HG02588 (cell line): Measurements from ENCODE around the gene CFAP410.
"Not testable (repeated sequence)": the region's sequence is repeated elsewhere in the genome, so short reads cannot be mapped to it uniquely, and the experiment has no call there.

Source experiments
- ATAC-seq: cut with Tn5 transposase; IDR thresholded peaks from one replicate; pipeline ENCODE4 v1.9.1; 2021; ENCODE audit warnings: mild to moderate bottlenecking, moderate library complexity; ENCODE audit not compliant: unreplicated experiment

Gene CFAP410

DNA sequence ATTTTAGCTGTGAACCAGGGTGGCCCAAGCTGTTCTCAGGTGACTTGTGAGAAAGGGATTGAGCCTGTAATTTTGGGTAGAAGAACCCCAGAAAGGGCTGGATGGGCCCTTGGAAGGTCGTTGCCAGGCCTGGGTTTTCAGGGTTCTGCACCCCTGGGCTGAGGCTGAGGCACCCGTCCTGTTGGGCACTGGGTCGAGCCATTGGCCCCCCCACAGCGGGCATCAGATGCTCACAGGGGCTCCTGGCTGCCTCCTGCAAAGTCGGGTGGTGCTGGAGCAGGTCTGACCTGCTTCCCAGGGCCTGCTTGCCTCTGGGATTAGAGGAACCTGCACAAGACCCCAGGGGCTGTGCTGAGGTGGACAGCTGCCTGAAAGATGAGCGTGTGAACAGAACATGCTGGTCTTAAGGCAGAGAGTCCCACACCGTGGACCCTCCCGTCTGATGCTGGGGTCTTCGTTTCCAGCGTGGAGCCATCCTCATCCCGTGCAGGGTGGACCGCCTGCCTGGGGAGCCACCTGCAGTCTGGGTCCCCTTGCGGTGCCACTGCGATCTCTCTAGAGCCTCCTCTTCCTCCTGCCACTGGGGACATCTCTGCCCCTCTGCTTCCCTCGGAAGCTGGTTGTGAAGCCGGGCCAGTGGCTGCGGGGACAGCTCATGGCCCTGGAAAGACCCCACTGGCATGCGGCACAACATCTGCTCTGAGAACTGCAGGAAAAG is 12.5 kb upstream of the CFAP410 start:
- ATAC-seq = no peak

DNA sequence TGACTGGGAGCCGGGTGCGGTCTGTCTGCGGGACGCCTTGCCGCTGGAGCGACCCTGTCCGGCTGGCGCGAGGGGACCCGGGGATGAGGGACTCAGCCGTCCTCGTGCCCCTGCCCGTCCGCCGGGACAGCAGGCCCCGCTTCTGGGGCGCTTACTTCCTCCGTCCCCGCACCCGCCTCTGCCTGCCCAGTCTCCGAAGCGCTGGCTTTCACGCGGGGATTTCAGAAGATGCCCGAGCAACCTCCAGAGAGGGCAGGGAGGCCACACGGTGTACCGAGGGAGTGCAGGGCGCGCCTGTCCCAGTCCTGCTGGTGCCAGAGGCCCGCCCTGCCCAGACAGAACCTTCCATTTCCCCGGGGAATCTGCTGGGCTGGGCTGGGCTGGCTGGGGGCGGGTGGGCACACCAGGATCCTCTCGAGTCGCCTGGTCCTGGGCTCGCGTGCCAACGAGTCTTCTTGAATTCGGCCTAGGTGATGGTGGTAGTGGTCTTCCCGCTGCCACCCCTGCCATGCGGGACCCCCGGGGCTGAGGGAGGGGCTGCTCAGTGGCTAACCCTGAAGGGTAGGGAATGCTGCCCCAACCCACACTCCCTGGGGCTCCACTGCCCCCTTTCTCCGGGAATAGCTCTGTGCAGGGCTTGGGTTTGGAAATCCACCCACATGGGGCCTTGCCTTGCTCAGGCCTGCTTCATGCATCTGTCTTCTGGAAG is 11.7 kb upstream of the CFAP410 start:
- no peak for ATAC-seq

DNA sequence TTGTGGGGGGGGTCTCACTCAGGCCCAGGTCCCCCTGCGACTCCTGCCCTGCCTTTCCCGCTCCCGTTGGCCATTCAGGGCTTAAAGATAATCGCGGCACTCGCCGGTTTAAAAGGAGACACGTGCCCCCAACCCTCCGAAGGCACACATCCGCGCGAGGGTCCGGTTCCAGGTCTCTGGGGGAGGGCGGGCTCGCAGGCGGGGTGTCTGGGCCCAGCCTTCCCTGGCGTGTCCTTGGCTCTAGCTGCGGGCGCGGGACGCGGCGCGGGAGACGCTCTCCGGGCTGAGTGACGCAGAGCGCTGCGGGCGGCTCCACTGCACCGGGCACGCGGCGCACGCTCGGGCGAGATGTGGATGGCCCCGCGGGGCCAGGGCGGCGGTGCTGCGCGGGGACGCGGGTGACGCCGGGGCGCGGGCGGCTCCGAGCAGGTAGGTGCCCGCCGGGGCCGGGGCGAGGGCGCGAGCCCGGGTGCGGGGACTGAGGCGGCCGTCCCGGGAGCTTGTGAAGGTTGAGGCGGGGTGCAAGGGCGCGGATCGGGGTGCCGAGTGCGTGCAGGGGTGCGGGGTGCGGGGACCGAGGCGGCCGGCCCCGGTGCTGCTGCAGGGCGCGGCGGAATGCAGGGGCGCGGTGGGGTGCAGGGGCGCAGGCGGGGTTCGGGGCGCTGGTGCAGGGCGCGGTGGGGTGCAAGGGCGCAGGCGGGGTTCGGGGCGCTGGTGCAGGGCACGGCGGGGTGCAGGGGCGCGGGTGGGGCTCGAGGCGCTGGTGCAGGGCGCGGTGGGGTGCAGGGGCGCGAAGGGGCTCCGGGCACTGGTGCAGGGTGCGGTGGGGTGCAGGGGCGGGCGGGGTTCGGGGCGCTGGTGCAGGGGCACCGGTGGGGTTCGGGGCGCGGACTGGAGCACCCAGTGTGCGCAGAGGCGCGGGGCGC is 10.9 kb upstream of the CFAP410 start:
- no peak for ATAC-seq

DNA sequence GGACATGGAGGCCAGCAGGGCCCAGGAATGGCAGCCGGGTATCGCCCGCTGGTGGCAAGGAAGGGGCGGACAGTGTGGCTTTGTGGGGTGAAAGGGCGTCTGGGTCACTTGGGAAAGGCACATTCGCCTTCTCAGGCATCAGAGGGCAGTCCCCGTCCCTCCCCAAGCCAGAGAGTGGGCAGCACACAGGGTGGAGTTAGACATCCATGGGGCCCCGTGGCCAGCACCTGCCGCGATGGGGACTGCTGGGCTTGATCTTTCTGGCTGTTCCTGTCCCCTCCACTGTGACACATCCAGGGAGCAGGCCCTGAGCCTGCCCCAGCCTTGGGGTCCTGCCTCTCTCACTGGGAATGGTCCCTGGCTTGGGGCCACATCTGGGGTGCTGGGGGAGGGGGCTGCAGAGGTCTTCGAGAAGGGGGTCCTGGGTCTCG is 10.2 kb upstream of the CFAP410 start:
- ATAC-seq = no peak

DNA sequence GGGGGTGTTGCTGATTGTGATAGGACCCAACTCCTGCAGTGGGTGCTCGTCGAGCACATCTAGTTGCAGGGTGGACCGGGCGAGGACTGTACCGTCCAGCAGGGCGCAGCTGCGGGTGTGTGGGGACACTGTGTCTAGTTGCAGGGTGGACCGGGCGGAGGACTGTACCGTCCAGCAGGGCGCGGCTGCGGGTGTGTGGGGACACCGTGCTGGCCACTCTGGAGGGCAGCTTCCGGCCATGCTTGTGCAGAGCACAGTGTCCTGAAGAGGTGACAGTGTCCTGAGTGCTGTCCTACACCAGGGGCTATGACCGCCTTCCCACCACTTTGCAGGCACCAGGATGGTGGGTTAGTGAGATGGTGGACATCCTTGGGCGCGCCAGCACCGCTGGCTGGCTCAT is 9.7 kb upstream of the CFAP410 start:
- ATAC-seq = no peak

DNA sequence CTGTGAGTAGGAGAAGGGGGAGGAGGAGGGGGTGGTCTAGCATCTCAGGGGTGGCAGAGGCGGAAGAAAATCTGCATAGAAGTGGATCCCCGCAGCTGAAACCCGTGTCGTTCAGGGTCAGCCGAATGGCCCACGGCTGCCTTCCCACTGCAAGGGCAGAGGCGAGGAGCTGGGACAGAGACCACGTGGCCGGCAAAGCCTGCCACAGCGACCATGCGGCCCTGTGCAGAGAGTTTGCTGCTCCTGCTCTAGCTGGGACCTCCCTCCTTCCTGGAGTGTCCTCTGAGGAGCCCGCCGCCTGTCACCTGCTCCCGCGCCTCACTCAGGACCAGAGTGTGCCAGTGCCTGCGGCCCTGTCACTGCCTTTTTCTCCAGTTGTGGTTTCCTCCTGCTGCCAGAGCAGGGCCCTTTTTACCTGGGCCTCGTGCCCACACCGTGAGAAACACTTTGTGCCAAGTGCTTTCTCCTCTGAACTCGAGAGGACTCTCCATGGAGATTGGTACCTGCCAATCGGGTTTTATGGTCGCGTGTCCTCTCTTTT is 8.8 kb upstream of the CFAP410 start:
- ATAC-seq = no peak

DNA sequence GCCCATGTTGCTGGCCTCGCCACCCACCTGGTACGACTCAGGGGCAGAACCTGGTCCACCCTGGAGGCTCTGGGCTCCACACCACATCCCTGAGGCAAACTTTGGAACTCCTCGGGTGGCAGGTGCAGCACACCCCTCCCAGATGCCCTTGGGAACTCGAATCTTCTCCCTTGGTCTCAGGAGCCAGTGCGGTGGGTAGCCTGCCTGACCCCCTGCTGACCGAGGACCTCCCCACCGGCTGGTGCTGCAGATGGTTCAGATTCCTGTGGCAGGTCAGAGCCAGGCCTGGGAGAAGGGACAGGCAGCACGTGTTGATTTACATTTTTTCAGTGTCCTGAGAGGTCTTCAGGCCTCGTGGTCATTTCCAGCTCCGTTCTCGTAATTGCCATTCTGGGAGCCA is 6.3 kb upstream of the CFAP410 start:
- ATAC-seq = no peak

DNA sequence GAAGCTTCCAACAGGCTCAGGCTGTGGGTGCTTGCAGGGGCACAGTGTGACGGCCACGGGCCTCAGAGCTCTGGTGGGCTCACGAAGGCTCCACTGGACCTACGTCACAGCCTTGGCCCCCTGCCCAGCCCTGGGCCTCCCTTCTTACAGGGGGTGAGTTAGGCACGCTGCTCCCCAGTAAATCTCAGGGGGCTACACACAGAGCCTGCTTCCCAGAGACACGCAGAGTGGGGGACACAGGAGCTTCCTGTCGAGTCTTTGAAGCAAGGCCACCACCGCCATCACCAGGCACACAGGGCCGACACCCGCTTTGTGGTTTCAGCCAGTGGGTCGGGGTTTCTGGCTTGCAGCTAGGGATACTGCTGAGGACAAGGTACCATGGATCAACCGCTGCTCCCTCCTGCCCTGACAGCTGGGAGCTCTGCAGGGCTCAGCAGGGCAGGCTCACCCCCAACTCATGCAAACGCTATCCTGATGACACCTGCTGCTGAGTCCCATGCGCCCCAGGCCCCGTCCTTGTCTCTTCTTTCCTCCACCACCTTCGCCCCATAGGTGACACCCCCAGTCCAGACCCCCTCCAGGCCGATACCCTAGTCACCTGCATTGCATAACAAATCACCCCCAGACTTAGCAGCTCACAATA is 5.5 kb upstream of the CFAP410 start:
- ATAC-seq = no peak

DNA sequence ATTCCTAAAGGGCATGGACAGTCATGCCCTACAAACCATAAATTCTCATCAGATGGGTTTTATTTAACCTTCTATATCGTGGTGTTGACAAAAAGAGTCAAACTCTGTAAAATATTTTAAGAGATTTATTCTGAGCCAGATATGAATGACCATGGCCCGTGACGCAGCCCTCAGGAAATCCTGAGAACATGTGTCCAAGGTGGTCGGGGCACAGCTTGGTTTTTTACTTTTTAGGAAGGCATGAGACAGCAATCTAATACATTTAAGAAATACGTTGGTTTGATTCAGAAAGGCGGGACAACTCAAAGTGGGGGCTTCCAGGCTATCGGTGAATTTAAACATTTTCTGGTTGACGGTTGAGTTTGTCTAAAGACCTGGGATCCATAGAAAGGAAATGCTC is 3.8 kb upstream of the CFAP410 start:
- not testable (repeated sequence) for ATAC-seq

DNA sequence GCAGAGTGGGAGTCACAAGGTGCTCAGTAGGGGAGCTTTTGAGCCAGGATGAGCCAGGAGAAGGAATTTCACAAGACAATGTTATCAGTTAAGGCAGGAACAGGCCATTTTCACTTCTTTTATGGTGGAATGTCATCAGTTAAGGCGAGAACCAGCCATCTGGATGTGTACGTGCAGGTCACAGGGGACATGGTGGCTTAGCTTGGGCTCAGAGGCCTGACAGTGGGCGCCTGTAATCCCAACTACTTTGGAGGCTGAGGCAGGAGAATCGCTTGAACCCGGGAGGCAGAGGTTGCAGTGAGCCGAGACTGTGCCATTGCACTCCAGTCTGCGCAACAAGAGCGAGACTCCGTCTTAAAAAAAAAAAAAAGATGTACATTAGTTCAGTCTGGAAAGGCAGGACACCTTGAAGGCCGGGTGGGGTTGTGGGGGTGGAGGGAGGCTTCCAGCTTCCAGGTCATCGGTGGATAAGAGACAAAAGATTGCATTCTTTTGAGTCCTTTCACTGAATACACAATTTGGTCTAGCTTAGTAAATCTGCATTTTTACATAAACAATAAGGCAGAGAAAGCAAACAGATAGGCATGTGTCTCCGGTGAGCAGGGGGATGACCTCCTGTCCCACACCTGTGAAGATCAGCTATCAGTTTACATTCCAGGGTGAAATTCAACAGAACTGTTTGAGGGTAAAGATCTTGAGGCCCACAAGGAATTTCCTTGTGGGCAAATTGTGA is 2.7 kb upstream of the CFAP410 start:
- not testable (repeated sequence) for ATAC-seq

DNA sequence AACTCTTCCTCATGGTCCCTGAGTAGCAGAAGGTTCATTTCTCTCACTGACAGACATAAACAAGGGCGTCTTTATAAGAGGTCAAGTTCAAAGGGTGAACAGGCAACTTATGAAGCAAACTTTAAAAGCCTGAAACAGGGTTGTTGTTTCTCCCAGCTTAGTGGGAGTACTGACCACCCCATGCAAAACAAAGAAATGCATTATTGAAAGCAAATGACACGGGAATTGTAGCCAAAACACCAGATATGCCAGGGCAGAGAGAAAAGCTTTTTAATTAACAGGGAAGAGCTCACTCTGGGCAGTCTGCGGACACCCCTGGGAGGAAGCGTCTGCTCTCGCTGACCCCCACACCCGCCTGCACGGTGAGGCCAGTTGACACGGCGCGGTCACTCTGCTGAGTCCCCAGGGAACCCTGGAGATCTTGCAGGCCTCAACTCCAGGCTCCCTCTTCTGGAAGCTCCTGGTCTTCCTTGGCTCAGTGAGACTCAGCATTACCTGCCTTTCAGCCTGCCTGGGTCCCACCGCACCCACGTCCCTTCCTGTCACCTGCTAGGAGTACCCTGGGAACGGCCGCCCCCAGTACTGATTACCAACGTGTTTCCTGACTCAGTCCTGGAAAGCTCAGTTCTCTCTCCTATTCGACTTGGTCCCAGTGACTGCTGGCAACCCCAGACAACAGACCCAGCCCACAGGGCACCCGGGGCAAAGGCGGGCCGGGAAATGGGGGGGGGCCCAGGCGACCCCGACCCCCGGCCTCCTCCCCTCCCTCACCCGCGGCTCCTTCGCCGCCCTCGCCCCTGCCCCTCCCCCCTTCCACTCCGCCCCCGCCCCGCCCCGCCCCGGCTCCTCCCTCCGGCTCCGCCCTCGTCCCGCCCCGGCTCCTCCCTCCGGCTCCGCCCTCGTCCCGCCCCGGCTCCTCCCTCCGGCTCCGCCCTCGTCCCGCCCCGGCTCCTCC is 972 bp downstream of the CFAP410 start:
- no peak for ATAC-seq

DNA sequence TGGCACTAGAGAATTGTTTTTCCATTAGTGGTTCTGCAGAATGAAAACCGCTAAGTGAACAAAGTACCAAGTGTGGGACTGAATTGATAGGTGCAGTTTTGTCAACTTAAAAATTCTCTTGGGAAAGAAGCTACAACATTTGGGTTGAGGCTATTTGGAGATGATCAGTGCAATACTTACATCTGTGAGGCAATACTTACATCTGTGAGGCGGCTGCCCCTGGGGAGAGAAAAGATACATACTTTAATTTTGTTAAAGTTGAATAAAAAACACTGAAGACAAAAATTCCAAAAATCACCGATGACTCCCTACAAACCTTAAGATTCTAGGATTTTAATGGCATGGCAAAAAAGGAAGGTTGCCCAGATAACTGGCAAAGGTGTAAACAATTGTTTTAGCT is 1.7 kb downstream of the CFAP410 start:
- no peak for ATAC-seq

DNA sequence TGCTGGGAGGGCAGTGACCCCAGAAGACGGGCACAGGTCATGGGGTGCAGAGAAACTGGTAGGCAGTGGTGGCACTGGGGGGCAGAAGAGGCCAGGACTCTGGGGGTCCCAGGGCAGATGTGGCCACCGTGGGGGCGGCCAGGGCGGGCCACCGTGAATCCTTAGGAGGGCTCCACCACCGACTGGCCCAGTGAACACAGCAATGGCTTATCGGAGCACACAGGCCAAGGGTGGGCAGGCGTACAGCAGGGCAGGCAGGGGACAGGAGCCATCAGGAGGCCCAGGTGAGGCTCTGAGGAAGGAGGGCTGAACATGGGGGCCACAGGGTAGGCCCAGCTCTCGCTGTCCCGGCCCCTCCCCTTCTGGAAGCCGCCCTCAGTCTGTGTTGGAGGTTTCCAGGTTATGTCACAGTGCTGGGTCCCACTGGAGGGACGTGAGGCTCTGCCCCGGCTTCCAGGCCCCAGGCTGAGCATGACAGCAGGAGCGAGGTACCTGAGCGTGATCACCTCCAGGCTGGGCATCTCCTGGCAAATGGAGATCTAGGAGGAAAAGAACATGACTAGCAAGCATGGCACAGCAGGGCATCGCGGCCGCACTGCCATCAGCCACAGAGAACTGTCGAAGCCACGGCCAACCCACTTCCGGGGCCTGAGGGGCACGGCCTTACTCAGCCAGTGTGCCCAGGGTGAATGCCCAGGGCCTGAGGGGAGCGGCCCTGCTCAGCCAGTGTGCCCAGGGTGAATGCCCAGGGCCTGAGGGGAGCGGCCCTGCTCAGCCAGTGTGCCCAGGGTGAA is 3.7 kb downstream of the CFAP410 start:
- ATAC-seq = no peak

DNA sequence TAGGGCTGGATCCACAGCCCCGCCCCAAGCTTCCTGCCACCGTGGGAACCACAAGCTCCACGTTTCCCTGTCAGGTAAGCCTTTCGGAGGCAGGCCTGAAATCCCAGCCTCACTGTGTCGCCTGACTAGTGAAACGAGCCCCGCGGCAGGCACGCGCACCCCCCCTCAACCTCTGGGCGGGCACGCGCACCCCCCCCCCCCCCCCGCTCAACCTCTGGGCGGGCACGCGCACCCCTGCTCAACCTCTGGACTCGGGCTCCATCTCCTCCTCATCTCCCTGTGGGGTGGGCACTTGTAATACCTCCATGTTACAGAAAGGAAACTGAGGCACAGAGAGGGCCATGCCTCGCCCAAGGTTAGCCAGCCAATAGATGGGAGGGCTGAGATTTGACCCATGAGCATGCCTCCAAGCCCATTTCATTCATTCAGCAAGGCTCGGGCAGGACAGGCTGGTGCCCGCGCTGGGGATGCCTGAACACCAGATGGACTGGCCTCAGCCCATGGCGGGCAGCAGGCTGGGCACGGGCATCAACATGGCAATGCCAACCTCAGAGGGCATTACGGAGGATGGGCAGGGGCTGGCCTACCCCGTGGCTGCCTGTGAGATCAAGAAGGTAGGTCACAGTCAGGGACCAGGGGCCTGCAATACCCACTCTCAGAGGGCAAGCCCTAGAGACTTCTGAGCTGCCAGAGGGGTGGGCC is 4.7 kb downstream of the CFAP410 start:
- no peak for ATAC-seq

DNA sequence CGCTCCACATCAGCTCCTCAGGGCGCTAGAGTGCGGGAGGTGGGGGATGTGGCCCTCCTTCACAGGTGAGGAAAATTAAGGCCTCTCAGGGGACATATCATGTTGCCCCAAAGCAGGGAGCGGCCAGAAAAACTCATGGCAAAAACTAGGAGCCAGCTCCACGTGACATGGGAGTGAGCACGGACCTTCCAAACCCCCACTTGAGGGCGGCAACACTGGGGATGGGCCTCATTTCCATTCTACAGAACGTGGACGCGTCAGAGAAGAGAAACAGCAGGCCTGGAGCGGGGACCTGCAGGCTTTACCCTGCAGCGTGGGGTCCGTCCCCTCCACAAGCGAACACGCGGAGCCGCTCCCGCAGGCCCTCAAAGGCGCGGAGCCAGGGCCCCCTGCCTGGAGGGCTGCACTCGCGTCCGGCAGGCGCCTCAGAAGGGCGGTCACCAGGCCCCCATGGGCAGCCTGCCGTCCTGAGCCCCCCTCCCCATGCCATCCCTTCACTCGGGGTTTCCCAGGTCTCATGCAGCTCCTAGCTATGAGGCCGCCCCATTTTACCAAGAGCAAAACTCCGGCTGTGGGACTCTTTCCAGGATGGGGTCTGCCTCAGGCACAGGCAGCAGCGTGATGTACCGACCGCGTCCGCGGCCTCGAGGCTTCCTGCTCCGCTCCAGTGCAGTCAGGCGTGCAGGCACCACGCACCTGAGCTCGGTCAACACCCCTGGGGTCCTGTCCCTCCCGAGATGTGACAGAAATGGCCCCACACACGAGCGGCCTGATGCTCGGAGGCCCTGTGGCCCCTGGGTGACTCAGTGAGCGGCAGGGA is 5.5 kb downstream of the CFAP410 start:
- ATAC-seq = no peak

DNA sequence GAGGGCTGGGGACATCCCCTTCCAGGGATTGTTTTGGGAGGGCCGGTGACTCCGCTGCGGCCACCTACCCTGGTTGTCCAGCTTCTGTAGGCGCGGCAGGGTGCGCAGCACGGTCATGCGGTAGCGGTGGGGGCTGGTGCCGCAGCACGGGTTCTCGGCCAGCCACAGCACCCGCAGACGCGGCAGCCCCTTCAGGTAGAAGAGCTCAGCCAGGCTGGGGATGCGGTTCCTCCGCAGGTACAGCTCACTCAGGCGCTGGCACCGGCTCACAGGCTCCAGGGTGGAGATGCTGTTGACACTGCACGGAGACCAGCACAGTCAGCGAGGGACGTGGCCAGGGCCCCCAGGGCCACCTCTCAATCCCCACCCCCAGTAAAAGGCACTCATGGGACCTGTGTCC is 6.2 kb downstream of the CFAP410 start:
- ATAC-seq = no peak

DNA sequence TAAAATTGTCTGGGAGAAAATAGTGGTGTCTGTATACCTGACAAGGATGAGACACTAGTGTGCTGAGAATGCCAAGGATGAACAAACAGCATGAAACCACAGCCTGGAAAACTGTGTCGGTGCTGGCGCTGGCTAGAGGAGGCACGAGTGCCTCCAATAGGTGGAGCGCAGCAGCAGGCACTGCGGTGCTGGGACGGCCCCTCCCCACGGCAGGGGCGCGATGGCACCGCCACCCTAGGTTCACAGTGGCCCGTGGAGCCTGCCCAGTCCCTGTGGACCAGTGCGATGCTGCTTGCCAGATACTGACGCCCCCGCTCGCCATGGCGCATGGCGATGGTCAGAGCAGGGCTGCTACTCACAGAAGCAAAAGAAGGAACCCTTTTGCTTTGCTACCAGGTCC is 6.8 kb downstream of the CFAP410 start:
- ATAC-seq = no peak
